Measurements from ENCODE around the gene B4GALT2.

DNA sequence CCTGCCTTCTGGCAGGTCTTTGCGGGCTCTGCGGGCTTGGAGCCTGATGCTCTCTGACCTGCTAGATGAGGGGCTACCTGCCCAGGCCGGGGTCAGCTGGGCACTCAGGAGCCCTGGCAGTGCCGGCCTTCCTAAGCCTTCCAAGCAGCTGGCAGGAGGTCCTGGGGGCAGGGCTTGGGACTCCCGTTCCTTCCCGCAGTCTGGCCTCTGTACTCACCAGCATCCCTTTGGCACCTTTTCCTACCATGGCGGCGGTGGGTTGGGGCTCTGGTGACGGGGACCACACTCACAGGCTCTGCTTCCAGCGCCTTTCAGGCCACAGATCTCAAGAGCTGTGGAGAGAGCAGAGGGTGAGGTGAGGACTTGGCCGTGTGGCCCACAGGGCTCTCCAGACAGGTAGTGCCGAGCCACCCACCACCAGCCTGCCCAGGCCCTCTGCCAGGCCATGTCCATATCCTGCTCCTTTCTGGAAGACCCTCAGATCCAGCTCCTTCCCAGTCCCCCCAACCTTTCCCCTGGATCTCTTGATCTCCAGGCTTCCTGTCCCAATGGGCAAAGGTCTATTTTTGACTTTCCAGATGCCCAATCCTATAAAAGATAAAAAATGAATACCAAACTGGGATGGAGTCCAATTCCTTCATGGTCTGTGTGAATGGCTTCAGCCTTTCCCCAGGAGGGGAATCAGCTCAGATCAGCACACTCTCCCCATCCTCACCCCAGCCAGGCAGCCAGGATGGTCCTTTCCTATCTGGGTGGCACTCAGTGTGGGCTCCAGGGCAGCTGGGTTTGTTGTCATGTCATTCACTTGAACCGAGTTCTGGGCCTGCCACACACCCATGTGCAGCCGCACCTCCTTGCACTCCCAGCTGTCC is 45.3 kb downstream of the B4GALT2 start:
- TF ChIP-seq, protein P1, sequence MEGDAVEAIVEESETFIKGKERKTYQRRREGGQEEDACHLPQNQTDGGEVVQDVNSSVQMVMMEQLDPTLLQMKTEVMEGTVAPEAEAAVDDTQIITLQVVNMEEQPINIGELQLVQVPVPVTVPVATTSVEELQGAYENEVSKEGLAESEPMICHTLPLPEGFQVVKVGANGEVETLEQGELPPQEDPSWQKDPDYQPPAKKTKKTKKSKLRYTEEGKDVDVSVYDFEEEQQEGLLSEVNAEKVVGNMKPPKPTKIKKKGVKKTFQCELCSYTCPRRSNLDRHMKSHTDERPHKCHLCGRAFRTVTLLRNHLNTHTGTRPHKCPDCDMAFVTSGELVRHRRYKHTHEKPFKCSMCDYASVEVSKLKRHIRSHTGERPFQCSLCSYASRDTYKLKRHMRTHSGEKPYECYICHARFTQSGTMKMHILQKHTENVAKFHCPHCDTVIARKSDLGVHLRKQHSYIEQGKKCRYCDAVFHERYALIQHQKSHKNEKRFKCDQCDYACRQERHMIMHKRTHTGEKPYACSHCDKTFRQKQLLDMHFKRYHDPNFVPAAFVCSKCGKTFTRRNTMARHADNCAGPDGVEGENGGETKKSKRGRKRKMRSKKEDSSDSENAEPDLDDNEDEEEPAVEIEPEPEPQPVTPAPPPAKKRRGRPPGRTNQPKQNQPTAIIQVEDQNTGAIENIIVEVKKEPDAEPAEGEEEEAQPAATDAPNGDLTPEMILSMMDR (conservative IDR thresholded peaks at IDR 0.05): no peak
- no peak for TF ChIP-seq ZFX (IDR thresholded peaks at IDR 0.05)

All from C4-2B (cell line).